ENCODE measurements around the gene RSF1.
"Not testable (repeated sequence)": the region's sequence is repeated elsewhere in the genome, so short reads cannot be mapped to it uniquely, and the experiment has no call there.

The RSF1 gene, protein sequence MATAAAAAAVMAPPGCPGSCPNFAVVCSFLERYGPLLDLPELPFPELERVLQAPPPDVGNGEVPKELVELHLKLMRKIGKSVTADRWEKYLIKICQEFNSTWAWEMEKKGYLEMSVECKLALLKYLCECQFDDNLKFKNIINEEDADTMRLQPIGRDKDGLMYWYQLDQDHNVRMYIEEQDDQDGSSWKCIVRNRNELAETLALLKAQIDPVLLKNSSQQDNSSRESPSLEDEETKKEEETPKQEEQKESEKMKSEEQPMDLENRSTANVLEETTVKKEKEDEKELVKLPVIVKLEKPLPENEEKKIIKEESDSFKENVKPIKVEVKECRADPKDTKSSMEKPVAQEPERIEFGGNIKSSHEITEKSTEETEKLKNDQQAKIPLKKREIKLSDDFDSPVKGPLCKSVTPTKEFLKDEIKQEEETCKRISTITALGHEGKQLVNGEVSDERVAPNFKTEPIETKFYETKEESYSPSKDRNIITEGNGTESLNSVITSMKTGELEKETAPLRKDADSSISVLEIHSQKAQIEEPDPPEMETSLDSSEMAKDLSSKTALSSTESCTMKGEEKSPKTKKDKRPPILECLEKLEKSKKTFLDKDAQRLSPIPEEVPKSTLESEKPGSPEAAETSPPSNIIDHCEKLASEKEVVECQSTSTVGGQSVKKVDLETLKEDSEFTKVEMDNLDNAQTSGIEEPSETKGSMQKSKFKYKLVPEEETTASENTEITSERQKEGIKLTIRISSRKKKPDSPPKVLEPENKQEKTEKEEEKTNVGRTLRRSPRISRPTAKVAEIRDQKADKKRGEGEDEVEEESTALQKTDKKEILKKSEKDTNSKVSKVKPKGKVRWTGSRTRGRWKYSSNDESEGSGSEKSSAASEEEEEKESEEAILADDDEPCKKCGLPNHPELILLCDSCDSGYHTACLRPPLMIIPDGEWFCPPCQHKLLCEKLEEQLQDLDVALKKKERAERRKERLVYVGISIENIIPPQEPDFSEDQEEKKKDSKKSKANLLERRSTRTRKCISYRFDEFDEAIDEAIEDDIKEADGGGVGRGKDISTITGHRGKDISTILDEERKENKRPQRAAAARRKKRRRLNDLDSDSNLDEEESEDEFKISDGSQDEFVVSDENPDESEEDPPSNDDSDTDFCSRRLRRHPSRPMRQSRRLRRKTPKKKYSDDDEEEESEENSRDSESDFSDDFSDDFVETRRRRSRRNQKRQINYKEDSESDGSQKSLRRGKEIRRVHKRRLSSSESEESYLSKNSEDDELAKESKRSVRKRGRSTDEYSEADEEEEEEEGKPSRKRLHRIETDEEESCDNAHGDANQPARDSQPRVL (N-terminal part only)

DNA sequence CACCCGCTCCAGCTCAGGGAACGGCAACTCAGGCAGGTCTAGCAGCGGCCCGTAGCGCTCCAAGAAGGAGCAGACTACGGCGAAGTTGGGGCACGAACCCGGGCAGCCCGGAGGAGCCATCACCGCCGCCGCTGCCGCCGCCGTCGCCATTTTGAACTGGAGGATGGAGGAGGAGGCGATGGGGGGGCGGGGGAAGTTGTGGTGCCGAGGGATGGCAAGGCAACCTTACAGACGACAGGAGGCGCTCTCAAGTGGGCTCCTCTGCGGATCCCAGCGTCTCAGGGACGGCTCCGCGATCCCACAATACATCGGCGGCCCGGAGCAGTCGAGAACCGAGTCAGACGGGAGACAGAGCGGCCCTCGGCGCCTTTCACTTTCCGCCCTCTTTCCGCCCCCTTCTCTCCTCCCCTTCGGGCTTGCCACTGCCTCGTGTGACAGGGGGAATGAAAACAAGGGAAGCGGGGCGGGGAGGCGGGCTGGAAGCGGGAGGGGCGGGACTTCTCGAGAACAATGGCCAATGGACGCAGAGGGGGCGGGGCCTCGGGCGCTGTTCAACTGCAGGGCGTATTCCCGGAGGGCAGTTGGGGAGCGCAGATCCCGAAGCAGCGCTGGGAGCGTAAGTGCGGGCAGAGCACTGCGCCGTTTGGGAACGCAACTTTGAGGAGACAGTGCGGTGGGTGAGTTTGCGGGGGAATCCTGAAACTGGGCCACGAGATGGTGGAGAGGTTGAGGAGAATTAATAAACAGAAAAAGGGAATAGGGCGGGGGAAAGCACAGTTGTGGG is at the start of gene RSF1, which contains the start of gene AAMDC:
Gene RSF1, minus strand, starts transcription at position 158 of the 784 bp plus-strand sequence. Its CDS starts 8 bp downstream, at position 150.
Gene AAMDC, plus strand, starts transcription at position 580 of the 784 bp plus-strand sequence. CDS start 21,353 bp downstream, outside the sequence.
- peak; percentile 99 for DNase-seq

DNA sequence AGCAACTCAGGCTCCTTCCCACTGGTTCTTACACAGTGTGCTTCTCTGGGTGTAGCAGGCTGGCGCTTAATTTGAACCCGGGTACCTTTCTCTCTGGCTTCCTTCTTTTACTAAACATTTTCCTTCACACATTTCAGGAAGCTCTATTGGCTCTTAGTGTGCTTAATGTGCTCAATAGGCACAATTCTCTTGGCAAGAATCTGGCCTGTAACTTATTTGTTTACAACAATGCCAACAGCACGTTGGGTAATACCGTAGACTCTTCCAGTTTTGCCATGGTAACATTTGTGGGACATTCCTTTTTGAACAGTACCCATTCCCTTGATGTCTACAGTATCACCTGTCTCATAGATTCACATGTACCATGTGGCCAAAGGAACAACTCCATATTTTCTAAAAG is 48.2 kb upstream of the RSF1 start:
- DNase-seq: no peak

DNA sequence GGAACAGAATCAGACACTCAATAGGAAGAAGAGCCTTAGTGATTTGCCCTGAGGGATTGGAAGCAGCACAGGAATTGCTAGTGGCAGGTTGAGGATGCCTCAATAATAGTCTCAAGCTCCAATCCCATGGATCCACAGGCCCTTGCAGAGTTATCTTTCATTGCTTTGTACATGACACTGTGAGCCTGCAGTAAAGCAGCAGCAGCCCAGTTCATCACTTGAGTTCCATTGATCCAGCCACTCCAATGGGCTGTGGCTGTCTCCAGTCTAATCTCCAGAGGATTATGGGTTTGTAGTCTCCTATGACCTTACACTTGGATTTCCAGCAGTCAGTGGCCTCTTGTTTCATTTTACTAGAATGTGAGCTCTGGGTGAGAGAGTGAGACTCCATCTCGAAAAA is 45.8 kb upstream of the RSF1 start:
- no peak for DNase-seq

DNA sequence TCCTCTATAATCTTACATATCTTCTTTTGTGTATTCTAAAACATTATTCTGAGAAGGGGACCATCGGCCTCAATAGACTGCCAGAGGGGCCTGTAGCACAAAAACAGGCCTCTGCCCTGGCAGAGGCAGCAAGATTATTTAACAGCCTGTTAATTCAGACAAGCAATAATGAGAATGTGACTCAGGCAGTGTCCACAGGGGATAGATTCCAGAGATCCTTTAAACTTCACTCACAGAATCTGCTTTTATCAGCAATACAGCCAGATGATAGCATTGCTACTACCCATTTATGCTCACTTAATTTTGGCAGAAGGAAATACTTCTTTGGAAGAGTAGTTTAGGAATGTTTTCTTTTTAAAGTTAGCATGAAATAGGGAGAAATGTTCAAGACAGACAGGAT is 45.3 kb upstream of the RSF1 start:
- no peak for DNase-seq

DNA sequence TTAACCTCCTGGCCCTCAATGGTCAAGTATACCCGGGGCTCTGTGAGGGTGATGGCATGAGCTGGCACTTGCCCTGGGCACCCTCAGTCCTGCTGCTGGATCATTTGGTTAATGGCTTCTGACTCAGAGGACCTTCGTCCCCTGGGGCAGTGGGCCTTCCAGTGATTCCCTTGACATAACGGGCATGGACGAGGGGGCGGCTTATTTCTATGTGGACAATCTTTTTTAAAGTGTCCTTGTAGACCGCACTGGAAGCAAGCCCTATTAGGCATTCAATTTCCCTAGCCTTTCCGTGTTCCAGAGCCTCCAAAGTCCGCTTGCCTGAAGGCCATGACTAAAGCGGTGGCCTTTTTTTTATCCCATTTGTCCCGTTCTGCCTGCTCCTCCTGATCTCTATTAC is 40.9 kb upstream of the RSF1 start:
- not testable (repeated sequence) for DNase-seq

DNA sequence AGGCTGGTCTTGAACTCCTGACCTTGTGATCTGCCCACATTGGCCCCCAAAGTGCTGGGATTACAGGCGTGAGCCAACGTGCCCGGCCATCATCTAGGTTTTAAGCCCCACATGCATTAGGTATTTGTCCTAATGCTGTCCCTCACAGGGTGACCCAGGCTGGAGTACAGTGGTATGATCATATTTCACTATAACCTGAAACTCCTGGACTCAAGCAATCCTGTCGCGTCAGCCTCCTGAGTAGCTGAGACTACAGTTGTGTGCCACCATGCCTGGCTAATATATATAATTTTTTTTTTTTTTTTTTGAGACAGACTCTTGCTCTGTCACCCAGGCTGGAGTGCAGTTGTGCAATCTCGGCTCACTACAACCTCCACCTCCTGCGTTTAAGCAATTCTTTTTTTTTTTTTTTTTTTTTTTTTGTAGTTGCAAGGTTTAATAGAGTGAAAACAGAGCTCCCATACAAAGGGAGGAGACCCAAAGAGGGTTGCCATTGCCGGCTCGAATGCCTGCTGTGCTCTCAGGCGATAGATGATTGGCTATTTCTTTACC is 37.5 kb upstream of the RSF1 start:
- DNase-seq: not testable (repeated sequence)

DNA sequence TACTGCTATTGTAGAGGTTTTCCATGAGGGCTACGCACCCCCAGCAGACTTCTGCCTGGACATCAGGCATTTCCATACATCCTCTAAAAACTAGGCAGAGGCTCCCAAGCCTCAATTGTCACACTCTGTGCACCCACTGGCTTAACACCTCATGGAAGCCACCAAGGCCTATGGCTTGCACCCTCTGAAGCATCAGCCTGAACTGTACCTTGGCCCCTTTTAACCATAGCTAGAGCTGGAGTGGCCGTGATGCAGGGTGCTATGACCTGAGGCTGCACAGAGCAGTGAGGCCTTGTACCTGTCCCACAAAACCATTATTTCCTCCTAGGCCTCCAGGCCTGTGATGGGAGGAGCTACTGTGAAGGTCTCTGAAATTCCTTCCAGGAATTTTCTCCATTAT is 34.3 kb upstream of the RSF1 start:
- no peak for DNase-seq

DNA sequence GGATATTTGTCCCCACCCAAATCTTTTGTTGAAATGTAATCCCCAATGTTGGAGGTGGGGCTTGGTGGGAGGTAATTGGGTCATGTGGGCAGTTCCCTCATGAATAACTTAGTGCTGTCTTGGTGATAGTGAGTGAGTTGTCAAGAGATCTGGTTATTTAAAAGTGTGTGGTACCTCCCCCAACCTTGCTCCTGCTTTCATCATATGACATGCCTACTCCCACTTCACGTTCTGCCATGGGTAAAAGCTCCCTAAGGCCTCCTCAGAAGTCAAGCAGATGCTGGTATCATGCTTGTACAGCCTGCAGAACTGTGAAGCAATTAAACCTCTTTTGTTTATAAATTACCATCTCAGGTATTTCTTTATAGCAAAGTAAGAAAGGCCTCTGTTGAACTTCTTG is 31.0 kb upstream of the RSF1 start:
- DNase-seq: no peak

DNA sequence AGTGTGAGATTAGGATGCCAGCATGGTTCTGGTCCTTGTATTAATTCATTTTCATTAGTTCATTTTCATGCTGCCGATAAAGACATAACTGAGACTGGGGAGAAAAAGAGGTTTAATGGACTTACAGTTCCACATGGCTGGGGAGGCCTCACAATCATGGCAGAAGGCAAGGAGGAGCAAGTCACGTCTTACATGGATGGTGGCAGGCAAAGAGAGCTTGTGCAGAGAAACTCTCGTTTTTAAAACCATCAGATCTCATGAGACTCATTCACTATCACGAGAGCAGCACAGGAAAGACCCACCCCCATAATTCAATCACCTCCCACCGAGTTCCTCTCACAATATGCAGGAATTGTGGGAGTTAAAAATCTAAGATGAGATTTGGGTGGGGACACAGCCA is 23.2 kb upstream of the RSF1 start:
- DNase-seq: not testable (repeated sequence)

DNA sequence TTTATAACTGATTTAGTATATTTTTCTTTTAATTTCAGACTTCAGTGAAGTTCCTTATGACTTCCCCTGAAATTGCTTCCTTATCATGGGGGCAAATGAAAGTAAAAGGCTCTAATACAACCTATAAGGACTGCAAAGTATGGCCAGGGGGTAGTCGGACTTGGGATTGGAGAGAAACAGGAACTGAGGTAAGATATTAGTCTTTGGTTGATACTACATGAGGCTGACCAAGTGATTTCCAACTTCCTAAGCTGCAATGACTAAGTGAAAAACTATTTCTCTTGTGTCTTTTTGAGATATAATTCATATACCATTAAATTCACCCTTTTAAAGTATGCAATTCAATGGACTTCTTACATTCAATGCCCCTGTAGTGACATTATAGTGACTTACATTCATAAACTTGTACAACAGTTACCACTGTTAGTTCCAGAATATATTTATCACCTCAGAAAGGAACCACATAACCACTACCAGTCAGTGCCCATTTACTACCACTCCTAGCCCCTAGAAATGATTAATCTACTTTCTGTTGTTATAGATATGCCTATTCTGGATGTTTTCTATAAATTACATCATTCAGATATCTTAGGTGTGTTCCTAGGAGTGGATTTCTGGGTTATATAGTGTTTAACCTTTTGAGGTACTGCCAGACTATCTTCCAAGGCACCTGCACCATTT is 22.1 kb upstream of the RSF1 start:
- no peak for DNase-seq

DNA sequence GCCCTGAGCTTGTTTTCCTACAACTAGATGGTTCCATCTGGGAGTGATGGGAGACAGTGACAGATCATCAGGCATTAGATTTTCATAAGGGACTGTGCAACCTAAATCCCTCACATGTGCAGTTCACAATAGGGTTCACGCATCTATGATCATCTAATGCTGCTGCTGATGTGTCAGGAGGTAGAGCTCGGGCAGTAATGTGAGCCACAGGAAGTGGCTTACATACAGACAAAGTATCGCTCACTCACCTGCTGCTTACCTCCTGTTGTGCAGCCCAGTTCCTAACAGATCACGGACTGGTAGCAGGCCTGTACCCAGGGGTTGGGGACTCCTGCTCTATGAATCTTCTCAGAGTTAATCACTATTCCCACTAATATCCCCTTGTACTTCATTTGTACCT is 12.8 kb upstream of the RSF1 start:
- DNase-seq: no peak

DNA sequence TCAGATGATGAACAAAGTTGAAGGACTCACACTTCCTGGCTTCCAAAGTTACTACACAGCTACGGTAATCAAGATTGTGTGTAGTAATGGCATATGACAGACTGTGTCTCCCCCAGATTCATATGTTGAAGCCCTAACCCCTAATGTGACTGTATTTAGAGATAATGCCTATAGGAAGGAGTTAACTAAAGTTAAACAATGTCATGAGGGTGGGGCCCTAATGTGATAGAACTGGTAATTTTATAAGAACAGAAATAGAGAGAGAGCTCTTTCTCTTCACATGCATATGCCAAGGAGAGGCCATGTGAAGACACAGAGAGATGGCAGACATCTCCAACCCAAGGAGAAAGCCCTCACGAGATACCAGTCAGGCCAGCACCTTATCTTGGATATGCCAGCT is 8.4 kb upstream of the RSF1 start:
- no peak for DNase-seq

DNA sequence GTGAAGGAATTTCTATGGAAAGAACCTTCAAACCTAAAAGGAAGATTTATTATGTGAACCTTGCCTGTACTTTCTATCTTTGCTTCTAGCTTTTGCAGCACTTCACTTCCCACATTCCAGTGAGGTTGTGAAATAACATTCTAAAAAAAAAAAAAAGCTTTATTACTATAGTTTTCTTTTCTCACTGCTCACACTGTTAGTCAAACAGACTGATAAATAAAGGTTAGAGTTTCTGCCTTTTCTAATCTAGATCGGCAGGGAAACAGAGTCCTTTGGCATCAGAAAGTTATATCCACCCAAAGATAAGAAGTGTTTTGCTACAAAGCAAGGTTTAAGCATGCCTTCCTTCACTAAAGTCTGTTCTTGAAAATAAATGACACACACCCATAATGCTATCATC is 3.3 kb upstream of the RSF1 start:
- no peak for DNase-seq

DNA sequence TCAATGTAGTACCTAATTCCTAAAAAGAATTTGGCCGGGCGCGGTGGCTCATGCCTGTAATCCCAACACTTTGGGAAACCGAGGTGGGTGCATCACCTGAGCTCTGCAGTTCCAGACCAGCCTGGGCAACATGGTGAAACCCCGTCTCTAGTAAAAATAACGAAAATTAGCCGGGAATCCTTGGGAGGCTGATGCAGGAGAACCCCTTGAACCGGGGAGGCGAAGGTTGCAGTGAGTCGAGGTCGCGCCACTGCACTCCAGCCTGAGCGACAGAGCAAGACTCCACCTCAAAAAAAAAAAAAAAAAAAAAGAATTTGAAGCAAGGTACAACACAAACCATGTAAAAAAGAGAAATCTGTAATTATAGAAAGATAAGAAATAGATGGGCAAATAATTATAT is 1.6 kb upstream of the RSF1 start:
- DNase-seq: not testable (repeated sequence)

DNA sequence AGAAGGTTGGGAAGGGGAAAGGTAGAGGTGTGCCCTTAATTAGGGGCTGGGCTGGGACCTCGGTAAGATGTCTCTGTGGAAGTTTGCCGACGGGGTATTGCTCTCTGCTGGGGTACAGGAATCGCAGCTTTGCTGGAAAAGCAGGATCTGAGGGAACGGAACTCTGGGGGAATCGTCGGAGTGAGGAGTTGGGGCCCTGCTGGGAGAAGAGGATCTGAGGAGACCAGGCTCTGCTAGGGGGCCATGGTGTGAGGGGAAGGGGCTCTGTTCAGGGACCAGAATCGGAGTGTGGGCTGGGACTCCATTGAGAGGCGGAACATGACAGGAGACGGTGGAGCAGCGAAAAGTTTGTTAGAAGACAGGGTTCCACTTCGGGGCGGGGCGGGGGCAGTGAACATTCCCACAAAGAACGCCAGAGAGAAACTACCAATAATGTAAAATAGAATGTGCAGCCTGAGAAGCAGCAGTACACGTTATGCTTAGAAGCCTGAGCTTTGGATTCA is 878 bp upstream of the RSF1 start:
- DNase-seq: peak; percentile 60

DNA sequence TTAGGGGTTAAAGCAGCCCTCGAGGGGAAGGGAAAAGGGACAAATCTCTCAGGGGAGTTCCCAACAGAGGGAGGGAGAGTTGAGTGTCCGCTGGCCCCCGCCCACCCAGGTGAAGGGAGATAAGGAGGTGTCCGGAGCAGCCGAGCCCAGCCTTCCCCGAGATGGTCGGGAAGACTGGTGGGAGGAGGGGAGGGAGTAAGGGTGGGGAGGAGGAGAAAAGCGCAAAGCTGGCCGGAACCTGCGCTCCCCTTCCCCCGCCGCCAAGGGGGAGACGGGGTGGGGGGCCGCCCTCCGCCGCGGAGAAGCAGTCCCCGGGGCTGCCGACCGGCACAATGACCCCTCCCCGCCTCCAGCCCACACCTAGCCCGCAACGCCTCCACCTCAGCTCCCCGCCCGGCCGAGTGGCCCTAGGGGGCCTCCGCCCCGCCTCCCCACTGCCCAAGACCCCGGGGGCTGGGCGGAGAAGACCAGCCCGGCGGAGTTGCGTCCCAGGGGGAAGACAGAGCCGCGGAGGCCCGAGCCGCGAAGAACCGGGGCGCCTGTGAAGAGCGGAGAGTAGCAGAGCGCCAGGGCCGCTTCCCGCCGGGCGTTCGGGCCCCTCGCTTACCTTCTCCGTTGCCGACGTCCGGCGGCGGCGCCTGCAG is 479 bp downstream of the RSF1 start:
- peak; percentile 70 for DNase-seq

DNA sequence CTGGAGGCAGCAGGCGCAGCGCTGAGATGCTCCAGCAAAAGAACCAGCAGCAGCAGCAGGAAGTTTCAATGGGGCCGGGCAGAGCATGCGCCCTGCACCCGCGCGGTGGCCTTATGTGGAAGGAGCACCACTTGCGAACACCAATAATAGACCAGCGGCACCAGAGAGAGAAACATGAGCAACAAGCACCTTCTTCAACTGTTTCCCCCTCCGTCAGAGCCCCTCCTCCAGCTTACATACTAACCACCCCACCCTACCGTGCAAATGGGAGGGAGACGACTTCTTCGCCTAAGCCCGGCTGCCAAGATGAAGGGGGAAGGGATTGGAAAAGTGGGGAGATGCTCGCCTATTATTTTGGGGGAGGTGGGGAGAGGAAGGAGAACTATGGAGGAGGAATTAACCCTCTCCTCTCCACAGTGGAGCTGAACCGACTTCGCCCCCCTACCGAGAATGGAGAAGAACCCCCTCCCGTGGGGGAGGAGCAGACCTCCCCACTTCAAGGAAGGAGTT is 1.1 kb downstream of the RSF1 start:
- DNase-seq: peak; percentile 92

DNA sequence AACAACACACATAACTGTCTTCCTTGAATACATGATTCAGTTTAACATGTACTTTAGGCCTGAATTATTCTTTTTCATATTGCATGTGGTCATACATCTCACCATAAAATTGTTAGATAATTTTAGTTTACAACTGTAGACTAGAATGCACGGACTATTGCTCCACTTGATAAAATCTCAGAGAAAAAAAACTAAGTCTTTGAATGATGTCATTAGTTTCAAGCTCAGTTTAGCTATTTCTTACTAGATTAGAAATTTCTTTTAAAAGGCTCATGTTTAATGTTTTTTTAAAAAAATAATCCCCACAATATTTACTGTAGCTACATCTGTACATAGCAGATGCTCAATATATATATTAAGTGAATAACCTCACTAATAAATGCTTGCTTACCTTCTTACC is 5.1 kb downstream of the RSF1 start:
- DNase-seq: no peak

DNA sequence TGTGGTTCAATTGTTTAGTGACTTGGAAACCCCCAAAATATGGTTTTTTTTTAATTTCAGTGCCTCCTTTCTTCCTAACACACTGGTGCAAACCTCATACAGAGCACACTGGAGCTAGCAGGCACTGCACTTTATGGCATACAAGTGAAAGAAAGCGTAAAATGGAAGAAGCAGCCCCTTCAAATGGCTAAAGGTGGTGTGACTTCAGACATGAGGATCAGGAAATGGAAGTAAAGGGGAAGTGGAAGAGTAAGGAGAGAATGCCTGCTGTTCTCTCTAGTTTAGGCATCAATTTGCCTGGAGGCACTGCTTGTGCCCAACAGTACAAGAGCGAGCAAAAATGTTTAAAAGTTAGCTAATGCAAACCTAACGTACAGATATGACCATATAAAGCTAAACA is 5.7 kb downstream of the RSF1 start:
- DNase-seq: no peak

DNA sequence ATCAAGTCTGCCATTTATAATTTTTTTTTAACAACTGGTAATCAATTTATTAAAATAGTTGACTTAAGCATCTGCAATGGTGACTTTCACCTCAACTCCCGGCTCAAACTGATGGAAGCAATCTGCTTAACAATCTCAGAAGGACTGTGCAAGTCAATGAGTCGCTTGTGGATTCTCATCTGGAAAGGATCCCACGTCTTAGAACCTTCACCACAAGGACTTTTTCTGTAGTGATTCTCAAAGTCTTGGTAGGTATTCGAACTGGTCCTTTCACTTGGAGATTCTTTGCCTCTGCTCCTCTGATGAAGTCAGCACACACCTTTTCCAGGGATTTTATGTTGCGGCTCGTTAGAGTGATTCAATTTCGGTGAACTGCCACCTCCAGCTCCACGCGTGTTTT is 7.3 kb downstream of the RSF1 start:
- DNase-seq: no peak
